Fibroblast of the aortic adventitia (primary cell): Measurements from ENCODE around the gene TAF5L. TPM values are rescaled to one million over a fixed set of nuclear protein-coding genes. Genes with fewer than 3 reads are reported as not detected.
A peak's percentile ranks its signal among the peaks of the same experiment; 100 is the strongest.

ENCODE experiments used
- DNase-seq: peaks from one replicate; pipeline ENCODE4 v3.0.0-alpha.2; 2010; ENCODE audit warnings: low read depth
- H3K4me3 ChIP-seq: 2 replicates; pipeline ENCODE4 v1.5.1; 2011; ENCODE audit warnings: low read depth, mild to moderate bottlenecking, control low read depth, low read length, moderate library complexity
- CTCF ChIP-seq: IDR thresholded peaks from 2 replicates; pipeline ENCODE4 v1.5.1; 2011; ENCODE audit warnings: mild to moderate bottlenecking, low read length, control low read depth, inconsistent platforms; ENCODE audit not compliant: insufficient read depth
- total RNA-seq: library from RNA; depleted of rRNA; stranded (reverse); fragments of >200 nt; gene quantifications from 2 replicates; pipeline ENCODE4 v1.2.3, GENCODE V29; 2012; ENCODE audit warnings: low replicate concordance

The TAF5L gene
- total RNA-seq, 1 donor: 14.3 TPM

GRCh38 chr1:229614701-229615100, 11.2 kb downstream of the TAF5L start:
- no peak overlapping the region for H3K4me3 ChIP-seq
- DNase-seq: no peak
- TF ChIP-seq CTCF: no peak

DNA sequence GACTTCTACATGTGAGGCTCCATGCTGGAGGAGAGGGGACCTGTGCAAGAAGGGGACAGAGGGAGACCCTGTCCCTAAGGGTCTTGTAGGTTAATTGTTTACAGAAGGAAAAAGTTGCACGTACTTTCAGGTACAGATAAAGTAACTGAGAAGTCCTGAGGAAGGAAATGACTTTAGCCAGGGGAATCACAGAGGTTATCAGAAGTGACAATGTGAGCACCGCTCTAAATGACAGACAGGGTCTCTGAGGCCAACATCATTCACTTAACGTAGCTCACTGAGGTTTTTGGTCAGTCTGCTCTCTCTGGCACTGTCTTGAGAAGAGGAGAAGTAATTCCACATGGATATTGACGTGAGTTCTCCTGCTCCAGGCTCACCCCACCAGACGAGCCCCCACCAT, 12.0 kb downstream of the TAF5L start:
- TF ChIP-seq CTCF: no peak
- DNase-seq: no peak
- H3K4me3 ChIP-seq: no peak overlapping the region

GRCh38 chr1:229608590-229608989, 17.3 kb downstream of the TAF5L start:
- TF ChIP-seq CTCF: no peak
- no peak for DNase-seq
- no peak overlapping the region for H3K4me3 ChIP-seq

- no peak overlapping the region for H3K4me3 ChIP-seq
- no peak for TF ChIP-seq CTCF
- DNase-seq: no peak
These were observed 18.6 kb downstream of the TAF5L start for GRCh38 chr1:229607370-229607769.

GRCh38 chr1:229603371-229604005, 22.4 kb downstream of the TAF5L start:
- TF ChIP-seq CTCF: no peak
- H3K4me3 ChIP-seq: no peak overlapping the region
- DNase-seq: no peak

- DNase-seq: no peak
- no peak for TF ChIP-seq CTCF
- no peak overlapping the region for H3K4me3 ChIP-seq
These were observed 25.7 kb downstream of the TAF5L start for GRCh38 chr1:229600229-229600628.

- DNase-seq: peak; percentile 55
- no peak for TF ChIP-seq CTCF
- no peak overlapping the region for H3K4me3 ChIP-seq
These were observed 26.5 kb downstream of the TAF5L start for GRCh38 chr1:229599218-229599954.
